ENCODE results near the gene WDR4. TPM values are rescaled to one million over a fixed set of nuclear protein-coding genes. Genes with fewer than 3 reads are reported as not detected.

The WDR4 gene
- total and polyA plus RNA-seq, 9 of the 15 experiments (the other 6 are each of a cell fraction or from before 2014, with no cell fraction given), result 5.4 to 95.4 (median 32.1) TPM

DNA sequence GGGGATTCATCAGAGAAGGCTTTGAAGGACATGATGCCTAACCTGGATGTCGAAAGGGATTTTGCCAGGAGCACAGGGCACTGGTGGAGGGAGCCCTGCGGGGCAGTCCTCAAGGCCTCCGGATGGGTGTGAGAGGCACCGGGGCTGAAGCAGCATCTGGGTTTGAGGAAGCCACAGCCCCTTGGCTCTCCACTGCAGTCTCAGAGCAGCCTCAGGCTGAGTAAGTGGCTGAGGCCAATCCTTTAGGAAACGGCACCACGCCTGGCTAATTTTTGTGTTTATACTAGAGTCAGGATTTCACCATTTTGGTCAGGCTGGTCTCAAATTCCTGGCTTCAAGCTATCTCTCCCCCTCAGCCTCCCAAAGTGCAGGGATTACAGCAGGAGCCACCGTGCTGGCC lies 34.1 kb upstream of the WDR4 start:
- H4K20me1 ChIP-seq (replicated peaks; ENCODE audit: control insufficient read depth, insufficient read depth, low read length), result no peaks in the 10 kb centered on the region
- no peak overlapping the region for H2AFZ ChIP-seq (ENCODE audit: low read depth, low read length)
- CTCF ChIA-PET (ENCODE audit: low intra/inter-chr PET ratio), result no interaction called here
- peak; percentile 65 for TF ChIP-seq POLR2G (IDR thresholded peaks at IDR 0.05; ENCODE audit: low read depth, low read length)
- 0 out of 2 replicates have a peak, but pooled peaks have one; percentile 25 for TF ChIP-seq RBFOX2 (IDR thresholded peaks at IDR 0.05; ENCODE audit: low read depth, low read length)
- no peak for TF ChIP-seq ZNF431 (CRISPR knock-in tag; IDR thresholded peaks at IDR 0.05)
- TF ChIP-seq, protein P1, sequence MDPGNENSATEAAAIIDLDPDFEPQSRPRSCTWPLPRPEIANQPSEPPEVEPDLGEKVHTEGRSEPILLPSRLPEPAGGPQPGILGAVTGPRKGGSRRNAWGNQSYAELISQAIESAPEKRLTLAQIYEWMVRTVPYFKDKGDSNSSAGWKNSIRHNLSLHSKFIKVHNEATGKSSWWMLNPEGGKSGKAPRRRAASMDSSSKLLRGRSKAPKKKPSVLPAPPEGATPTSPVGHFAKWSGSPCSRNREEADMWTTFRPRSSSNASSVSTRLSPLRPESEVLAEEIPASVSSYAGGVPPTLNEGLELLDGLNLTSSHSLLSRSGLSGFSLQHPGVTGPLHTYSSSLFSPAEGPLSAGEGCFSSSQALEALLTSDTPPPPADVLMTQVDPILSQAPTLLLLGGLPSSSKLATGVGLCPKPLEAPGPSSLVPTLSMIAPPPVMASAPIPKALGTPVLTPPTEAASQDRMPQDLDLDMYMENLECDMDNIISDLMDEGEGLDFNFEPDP (CRISPR knock-in tag; IDR thresholded peaks at IDR 0.05), result no peak
- ATAC-seq (peak; percentile 61), FAIRE-seq (no peak), DNase-seq (ENCODE audit: extremely low read depth in 1 of 4, low spot score in 3 of 4) (no peak)
- H3K9ac ChIP-seq (ENCODE audit: insufficient read depth in 1 of 2, low read depth in 2 of 2, low read length in 2 of 2), result peak overlapping the region in 1 of 2 experiments; percentile 73; a peak in 2 of 4 replicates
- no peaks in the 10 kb centered on the region for H3K27me3 ChIP-seq (ENCODE audit: control insufficient read depth in 2 of 2, insufficient read depth in 2 of 2, low read length in 2 of 2)
- POLR2A ChIA-PET, result interaction anchor here (1.2 to 1.3 kb wide), 2 partner anchors 13 to 33 kb away, joined by 3 to 5 read pairs; no protein-coding TSS in a partner anchor
- WGBS (ENCODE audit: insufficient coverage, low coverage, missing lambda C conversion rate), result 70% methylated on average over 7 of the region's 7 CpGs
- BruUV-seq (replicated peaks), result no TSS peak
- H3K9me1 ChIP-seq (ENCODE audit: control insufficient read depth, insufficient read depth, low read length), result peaks cover 4% of the 10 kb centered on the region
- H3K9me3 ChIP-seq (replicated peaks; ENCODE audit: control insufficient read depth, insufficient read depth, low read depth, low read length), result peaks cover 1% of the 10 kb centered on the region; the same call in 1 of the 2 replicates
- H3K4me2 ChIP-seq (ENCODE audit: insufficient read depth, low read length), result no peak overlapping the region
- H3K79me2 ChIP-seq (ENCODE audit: control insufficient read depth, insufficient read depth, low read length), result no peaks in the 10 kb centered on the region
- H3K27ac ChIP-seq (ENCODE audit: extremely low read depth, low read depth, low read length), result no peak overlapping the region
- intact Hi-C loops (cut with micrococcal nuclease), result no loop called here
- peaks cover 0 to 2% of the 10 kb centered on the region in 2 experiments; a peak in 1 of 5 replicates for H3K4me1 ChIP-seq (replicated peaks in 1 of 2; ENCODE audit: control insufficient read depth in 2 of 2, insufficient read depth in 2 of 2, low read length in 2 of 2)
- in situ Hi-C loops (cut with MboI), result loop anchor here (25.0 kb wide), 1 partner anchor 199 kb away; the partner anchor contains the start of gene U2AF1
- no peak overlapping the region for H3K4me3 ChIP-seq
- H3K36me3 ChIP-seq (ENCODE audit: control insufficient read depth, insufficient read depth, low read length), result peaks cover 38% of the 10 kb centered on the region; the same call in 2 of the 3 replicates
